ENCODE results near the gene GNG11.

DNA sequence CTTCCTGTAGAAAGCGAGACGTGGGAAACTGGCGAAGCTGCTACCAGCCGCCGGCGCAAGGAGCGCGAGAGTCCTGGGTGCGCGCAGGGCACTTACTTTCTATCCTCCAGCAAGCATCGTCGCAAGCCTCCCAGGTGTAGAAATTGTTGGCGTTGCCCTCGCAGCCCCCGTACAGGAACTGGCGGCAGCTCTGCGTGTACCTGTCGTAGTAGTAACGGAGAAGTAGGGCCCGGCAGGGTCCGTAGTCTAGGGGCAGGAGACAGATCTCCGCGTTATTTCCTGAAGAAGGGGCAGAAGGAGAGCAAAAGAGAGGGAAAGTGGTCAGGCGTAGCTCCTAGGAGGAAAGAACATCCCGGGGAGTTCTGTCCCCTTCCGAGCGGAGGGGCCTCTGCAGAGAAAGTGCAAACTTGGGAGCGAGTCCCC, 31.5 kb upstream of the GNG11 start:
- TF ChIP-seq BHLHE40 (IDR thresholded peaks at IDR 0.05; ENCODE audit: borderline replicate concordance), result no peak
- no peak for TF ChIP-seq TARDBP (IDR thresholded peaks at IDR 0.05)
- no peak for TF ChIP-seq HDGF (IDR thresholded peaks at IDR 0.05; ENCODE audit: borderline replicate concordance)

Measured in HEK293T (cell line).